ENCODE measurements around the gene GNA12. TPM values are rescaled to one million over a fixed set of nuclear protein-coding genes. Genes with fewer than 3 reads are reported as not detected.

Gene GNA12
- total and polyA plus RNA-seq, 4 donors, result 21.4 to 56.6 (median 42.3) TPM

DNA sequence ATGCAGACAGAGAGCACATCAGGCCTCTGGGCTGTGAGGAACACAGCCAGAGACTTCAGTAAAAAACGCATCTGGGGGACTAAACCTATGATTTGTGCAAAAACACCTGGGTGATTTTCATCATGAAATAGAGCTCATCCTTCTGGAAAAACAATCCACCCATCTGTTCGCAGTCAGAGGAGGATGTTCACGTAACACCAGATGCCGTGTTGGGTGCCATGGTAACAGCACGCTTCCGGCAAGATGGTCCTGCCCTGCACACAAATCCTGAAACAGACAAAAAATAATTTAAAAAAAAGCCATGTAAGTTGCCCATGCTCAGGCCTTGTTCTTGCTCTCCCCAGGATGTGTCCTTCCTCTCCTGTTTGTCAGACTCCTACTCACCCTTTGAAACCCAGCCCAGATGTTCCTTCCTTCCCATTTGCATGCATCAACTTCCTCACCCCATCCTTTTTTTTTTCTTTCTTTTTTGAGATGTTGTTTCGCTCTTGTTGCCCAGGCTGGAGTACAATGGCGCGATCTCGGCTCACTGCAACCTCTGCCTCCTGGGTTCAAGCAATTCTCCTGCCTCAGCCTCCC is 28.3 kb upstream of the GNA12 start:
- Histone ChIP-seq H3K4me1 (ENCODE audit: control insufficient read depth in 1 of 2, insufficient read depth in 2 of 2, low read length in 2 of 2) (no peaks in the 10 kb centered on the region), H3K9me3 (ENCODE audit: control insufficient read depth, low read length) (no peaks in the 10 kb centered on the region), H3K27ac (ENCODE audit: low read depth in 1 of 2, low read length in 2 of 2) (no peak overlapping the region), H3K4me3 (ENCODE audit: low read length in 2 of 2) (no peak overlapping the region), H3K36me3 (ENCODE audit: control insufficient read depth in 1 of 2, insufficient read depth in 2 of 2, low read length in 1 of 2) (no peaks in the 10 kb centered on the region), H3K27me3 (ENCODE audit: control insufficient read depth in 1 of 2, insufficient read depth in 2 of 2, low read length in 1 of 2) (no peaks in the 10 kb centered on the region)
- no peak for ATAC-seq (ENCODE audit: low FRiP score)
- intact Hi-C loops (cut with DNase I), result no loop called here
- DNase-seq, result no peak
- 92 to 96% methylated on average over 10 of the region's 10 CpGs for WGBS, 2 donors

DNA sequence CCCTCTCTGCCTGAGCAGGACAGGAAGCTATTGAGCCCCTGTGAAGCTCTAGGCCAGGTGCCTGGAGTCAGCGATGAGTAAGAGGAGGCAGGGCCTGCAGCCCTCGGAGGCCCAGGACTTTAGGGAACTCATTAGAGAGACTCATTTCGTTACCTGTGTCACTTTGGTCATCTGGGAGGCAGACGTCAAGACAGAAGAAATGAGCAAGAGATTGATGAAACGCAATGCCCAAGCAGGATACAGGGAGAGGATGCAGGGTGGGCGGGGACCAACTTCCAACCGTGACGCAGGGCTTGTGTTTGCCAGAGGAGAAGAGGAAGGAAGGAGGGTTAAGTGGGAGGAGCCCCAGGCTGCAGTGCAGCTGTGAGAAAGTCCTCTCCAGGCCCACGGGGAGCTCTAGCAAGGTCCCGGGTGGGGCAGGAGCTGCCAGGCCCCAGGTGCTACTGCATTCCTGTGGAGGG is 26.4 kb upstream of the GNA12 start:
- ATAC-seq (ENCODE audit: low FRiP score) (peak; percentile 58), DNase-seq (peak; percentile 85 to 90)
- Histone ChIP-seq H3K4me1 (ENCODE audit: control insufficient read depth in 1 of 2, insufficient read depth in 2 of 2, low read length in 2 of 2) (no peaks in the 10 kb centered on the region), H3K27me3 (ENCODE audit: control insufficient read depth in 1 of 2, insufficient read depth in 2 of 2, low read length in 1 of 2) (no peaks in the 10 kb centered on the region), H3K36me3 (ENCODE audit: control insufficient read depth in 1 of 2, insufficient read depth in 2 of 2, low read length in 1 of 2) (no peaks in the 10 kb centered on the region), H3K27ac (ENCODE audit: low read depth in 1 of 2, low read length in 2 of 2) (no peak overlapping the region), H3K4me3 (ENCODE audit: low read length in 2 of 2) (no peak overlapping the region), H3K9me3 (ENCODE audit: control insufficient read depth, low read length) (no peaks in the 10 kb centered on the region)
- intact Hi-C loops (cut with DNase I), result no loop called here
- WGBS, 2 donors, result 34 to 42% methylated on average over 10 of the region's 10 CpGs

DNA sequence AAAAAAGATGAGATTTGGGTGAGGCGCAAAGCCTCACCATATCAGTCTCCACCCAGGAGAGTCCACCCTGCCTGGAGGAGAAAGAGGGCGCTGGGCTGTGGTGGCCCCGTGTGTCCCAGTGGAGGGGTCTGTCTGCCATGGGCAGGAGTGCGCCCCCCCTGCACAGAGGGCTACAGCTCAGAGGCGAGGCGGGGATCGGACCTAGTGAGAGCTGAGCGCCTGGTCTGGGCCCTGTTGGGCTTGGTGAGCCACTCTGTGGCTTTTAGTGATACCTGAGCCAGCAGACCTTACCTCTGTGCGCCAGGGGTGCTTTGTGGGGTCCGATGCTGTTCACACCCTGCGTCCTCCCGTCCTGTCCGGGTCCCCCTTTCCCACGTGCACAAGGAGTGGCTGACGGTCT is 25.9 kb upstream of the GNA12 start:
- intact Hi-C loops (cut with DNase I), result loop anchor here in 1 of 2 donors (10.0 kb wide), 1 partner anchor 1025 kb away; no protein-coding TSS in a partner anchor
- Histone ChIP-seq H3K9me3 (ENCODE audit: control insufficient read depth, low read length) (no peaks in the 10 kb centered on the region), H3K36me3 (ENCODE audit: control insufficient read depth in 1 of 2, insufficient read depth in 2 of 2, low read length in 1 of 2) (no peaks in the 10 kb centered on the region), H3K27me3 (ENCODE audit: control insufficient read depth in 1 of 2, insufficient read depth in 2 of 2, low read length in 1 of 2) (no peaks in the 10 kb centered on the region), H3K4me1 (ENCODE audit: control insufficient read depth in 1 of 2, insufficient read depth in 2 of 2, low read length in 2 of 2) (no peaks in the 10 kb centered on the region), H3K27ac (ENCODE audit: low read depth in 1 of 2, low read length in 2 of 2) (no peak overlapping the region), H3K4me3 (ENCODE audit: low read length in 2 of 2) (no peak overlapping the region)
- DNase-seq (peak in 1 of 2 donors; percentile 70), ATAC-seq (ENCODE audit: low FRiP score) (no peak)
- 91 to 95% methylated on average over 15 of the region's 15 CpGs for WGBS, 2 donors

DNA sequence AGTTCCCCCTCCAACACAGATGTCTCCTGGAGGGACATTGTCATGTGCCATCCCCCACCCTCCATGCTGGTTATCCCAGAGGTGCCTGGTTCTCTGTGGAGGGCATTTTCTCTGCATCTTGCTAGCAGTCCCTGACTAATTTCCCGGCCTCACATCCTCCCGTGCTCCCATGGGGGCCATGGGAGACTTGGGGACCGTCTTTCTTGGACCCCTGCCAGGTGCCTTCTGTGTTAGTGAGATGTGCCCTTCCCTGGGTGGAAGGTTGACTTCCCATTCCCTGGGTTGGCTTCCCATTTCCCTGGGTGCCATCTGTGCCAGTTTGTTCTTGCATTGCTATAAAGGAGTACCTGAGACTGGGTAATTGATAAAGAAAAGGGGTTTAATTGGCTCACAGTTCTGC is 22.5 kb upstream of the GNA12 start:
- Histone ChIP-seq H3K4me3 (ENCODE audit: low read length in 2 of 2) (no peak overlapping the region), H3K27me3 (ENCODE audit: control insufficient read depth in 1 of 2, insufficient read depth in 2 of 2, low read length in 1 of 2) (no peaks in the 10 kb centered on the region), H3K36me3 (ENCODE audit: control insufficient read depth in 1 of 2, insufficient read depth in 2 of 2, low read length in 1 of 2) (no peaks in the 10 kb centered on the region), H3K27ac (ENCODE audit: low read depth in 1 of 2, low read length in 2 of 2) (no peak overlapping the region), H3K4me1 (ENCODE audit: control insufficient read depth in 1 of 2, insufficient read depth in 2 of 2, low read length in 2 of 2) (no peaks in the 10 kb centered on the region), H3K9me3 (ENCODE audit: control insufficient read depth, low read length) (no peaks in the 10 kb centered on the region)
- peak in 1 of 2 donors; percentile 70 for DNase-seq
- ATAC-seq (ENCODE audit: low FRiP score), result no peak
- intact Hi-C loops (cut with DNase I), result loop anchor here in 1 of 2 donors (10.0 kb wide), 1 partner anchor 1028 kb away; no protein-coding TSS in a partner anchor
- 12 to 33% methylated on average over 3 of the region's 3 CpGs for WGBS, 2 donors

DNA sequence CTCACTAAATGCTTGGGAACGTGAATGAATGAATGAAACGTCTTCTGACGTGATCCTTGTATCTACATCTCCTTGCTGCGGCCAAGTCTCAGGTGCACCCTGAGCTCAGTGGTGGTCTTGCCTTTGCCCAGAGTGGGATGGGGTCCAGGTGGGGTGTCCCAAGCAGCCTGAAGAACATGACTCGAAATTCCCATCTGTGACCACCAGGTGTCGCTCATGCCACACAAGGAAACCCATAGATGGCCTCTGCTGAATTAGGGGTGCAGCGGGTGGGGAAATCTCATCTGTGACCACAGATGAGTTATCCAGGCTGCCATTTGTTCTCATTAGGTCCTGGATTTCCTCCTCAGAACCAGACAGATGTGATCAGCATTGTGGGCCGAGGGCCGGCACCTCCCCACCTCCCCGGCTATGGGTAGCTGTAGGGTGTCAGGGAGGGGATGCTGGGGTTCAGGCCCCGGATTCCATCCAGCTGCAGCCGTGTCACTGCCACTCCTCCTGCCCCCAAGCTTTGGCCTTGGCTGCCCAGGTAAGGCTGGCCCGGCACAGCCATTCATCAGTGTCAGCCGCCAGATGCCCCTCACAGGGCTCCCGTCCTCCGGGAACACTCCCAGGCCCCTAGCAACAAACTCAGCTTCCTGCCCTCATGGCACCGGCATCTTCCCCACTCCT is 21.0 kb upstream of the GNA12 start:
- WGBS, 2 donors, result 48 to 54% methylated on average over 16 to 17 of the region's 17 CpGs
- no peak overlapping the region for H3K27ac ChIP-seq (ENCODE audit: low read depth in 1 of 2, low read length in 2 of 2)

DNA sequence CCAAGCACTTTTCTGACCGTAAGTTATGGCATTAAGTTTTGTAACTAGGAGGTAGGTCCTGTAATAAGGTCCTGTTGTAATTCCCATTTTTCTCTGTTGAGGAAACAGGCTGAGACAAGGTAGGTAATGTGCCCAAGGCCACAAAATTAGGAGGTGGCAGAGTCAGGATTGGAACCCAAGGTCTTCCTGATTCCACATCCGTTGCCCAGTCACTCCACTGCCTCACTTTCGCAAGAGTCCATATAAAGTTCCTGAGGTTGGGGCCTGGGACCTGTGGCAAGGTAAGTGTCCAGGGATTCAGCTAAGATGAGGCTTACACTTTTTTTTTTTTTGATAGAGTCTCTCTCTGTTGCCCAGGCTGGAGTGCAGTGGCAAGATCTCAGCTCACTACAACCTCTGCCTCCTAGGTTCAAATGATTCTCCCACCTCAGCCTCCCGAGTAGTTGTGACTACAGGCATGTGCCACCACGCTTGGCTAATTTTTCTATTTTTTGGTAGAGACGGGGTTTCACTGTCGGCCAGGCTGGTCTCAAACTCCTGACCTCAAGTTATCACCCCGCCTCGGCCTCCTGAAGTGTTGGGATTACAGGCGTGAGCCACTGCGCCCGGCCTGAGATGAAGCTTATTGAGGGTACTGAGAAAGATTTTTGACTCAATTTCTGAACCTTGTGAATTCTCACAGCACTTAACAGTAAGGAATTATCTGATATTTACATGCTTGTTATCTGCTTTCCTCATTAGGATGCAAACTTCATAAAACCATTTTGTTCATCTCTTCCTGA is 20.3 kb upstream of the GNA12 start:
- Histone ChIP-seq H3K4me1 (ENCODE audit: control insufficient read depth in 1 of 2, insufficient read depth in 2 of 2, low read length in 2 of 2) (no peaks in the 10 kb centered on the region), H3K27ac (ENCODE audit: low read depth in 1 of 2, low read length in 2 of 2) (peak overlapping the region; percentile 83 to 96), H3K27me3 (ENCODE audit: control insufficient read depth in 1 of 2, insufficient read depth in 2 of 2, low read length in 1 of 2) (no peaks in the 10 kb centered on the region), H3K36me3 (ENCODE audit: control insufficient read depth in 1 of 2, insufficient read depth in 2 of 2, low read length in 1 of 2) (no peaks in the 10 kb centered on the region), H3K4me3 (ENCODE audit: low read length in 2 of 2) (no peak overlapping the region), H3K9me3 (ENCODE audit: control insufficient read depth, low read length) (no peaks in the 10 kb centered on the region)
- 84 to 85% methylated on average over 12 of the region's 12 CpGs for WGBS, 2 donors
- no peak for ATAC-seq (ENCODE audit: low FRiP score)
- intact Hi-C loops (cut with DNase I), result loop anchor here in 1 of 2 donors (10.0 kb wide), 1 partner anchor 1030 kb away; no protein-coding TSS in a partner anchor
- DNase-seq, result peak in 1 of 2 donors; percentile 57

More for the DNA sequence above, 21.0 kb upstream of the GNA12 start:
- H3K27me3 ChIP-seq (ENCODE audit: control insufficient read depth in 1 of 2, insufficient read depth in 2 of 2, low read length in 1 of 2), result no peaks in the 10 kb centered on the region
- H3K4me1 ChIP-seq (ENCODE audit: control insufficient read depth in 1 of 2, insufficient read depth in 2 of 2, low read length in 2 of 2), result no peaks in the 10 kb centered on the region
- ATAC-seq (ENCODE audit: low FRiP score) (peak; percentile 56), DNase-seq (peak; percentile 72 to 82)
- no peaks in the 10 kb centered on the region for H3K36me3 ChIP-seq (ENCODE audit: control insufficient read depth in 1 of 2, insufficient read depth in 2 of 2, low read length in 1 of 2)
- intact Hi-C loops (cut with DNase I), result loop anchor here in 1 of 2 donors (10.0 kb wide), 1 partner anchor 1030 kb away; no protein-coding TSS in a partner anchor
- H3K4me3 ChIP-seq (ENCODE audit: low read length in 2 of 2), result no peak overlapping the region
- no peaks in the 10 kb centered on the region for H3K9me3 ChIP-seq (ENCODE audit: control insufficient read depth, low read length)

DNA sequence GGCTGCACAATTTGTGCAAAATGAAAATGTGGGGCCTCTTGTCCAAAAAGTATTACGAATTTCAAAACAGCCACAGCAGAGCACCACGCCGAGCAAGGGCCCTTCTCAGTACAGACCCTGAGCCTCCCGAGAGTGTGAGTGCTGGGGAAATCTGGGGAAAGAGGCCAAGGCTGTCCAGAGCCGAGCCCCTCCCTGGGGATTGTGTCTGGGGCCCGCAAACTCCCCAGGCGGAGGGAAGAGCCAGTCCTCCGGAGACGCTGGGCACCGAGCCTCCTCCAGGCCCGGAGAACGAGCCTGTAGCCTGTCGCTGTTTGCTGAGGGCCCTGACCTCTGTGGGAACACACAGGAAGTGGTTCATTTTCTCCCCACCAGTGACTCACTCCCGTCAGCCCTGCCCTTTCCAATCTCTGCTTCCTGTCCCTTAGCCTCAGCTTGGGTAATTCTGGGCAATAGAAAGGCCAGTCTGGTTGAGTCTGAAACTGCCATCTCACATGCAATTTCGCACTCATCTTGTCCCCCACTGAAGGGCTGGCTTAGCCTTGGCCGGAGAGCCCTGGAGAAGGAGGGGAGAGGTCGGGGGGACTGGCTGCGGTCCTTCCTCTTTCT is 19.5 kb upstream of the GNA12 start:
- H3K27ac ChIP-seq (ENCODE audit: low read depth in 1 of 2, low read length in 2 of 2), result peak overlapping the region; percentile 83 to 96
- H3K4me3 ChIP-seq (ENCODE audit: low read length in 2 of 2), result no peak overlapping the region
- intact Hi-C loops (cut with DNase I), result loop anchor here (1.0 to 10.0 kb wide), 2 partner anchors 19 to 1031 kb away; partner anchors contain the start of gene GNA12 (in 1 of the 2)
- H3K4me1 ChIP-seq (ENCODE audit: control insufficient read depth in 1 of 2, insufficient read depth in 2 of 2, low read length in 2 of 2), result no peaks in the 10 kb centered on the region
- WGBS, 2 donors, result 2 to 3% methylated on average over 18 of the region's 18 CpGs
- no peaks in the 10 kb centered on the region for H3K9me3 ChIP-seq (ENCODE audit: control insufficient read depth, low read length)
- no peaks in the 10 kb centered on the region for H3K27me3 ChIP-seq (ENCODE audit: control insufficient read depth in 1 of 2, insufficient read depth in 2 of 2, low read length in 1 of 2)
- DNase-seq (peak; percentile 93 to 94), ATAC-seq (ENCODE audit: low FRiP score) (peak; percentile 95)
- H3K36me3 ChIP-seq (ENCODE audit: control insufficient read depth in 1 of 2, insufficient read depth in 2 of 2, low read length in 1 of 2), result no peaks in the 10 kb centered on the region

DNA sequence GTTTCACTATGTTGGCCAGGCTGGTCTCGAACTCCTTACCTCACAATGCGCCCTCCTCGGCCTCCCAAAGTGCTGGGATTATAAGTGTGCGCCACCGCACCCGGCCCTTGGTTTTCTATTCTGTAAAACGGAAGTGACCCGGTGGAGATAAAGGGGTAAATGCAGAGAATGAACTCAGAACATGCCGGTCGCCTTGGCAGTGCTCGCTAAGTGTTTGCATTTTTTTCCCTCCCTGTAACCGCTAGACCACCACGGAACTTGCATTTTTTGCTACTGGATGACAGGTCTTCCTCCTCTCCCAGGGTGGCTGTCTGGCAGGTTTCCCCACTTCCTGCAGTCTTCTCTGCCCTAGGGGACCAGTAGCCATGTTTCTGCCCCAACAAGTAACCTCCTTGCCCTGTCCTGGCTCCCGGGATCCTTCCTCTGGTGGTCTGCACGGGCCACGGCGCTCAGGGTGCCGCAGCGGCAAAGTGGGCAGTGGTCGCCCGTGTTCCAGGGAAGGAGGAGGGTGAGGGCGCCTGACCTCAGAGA is 18.8 kb upstream of the GNA12 start:
- ATAC-seq (ENCODE audit: low FRiP score) (peak; percentile 26), DNase-seq (peak in 1 of 2 donors; percentile 76)
- H3K9me3 ChIP-seq (ENCODE audit: control insufficient read depth, low read length), result no peaks in the 10 kb centered on the region
- H3K27me3 ChIP-seq (ENCODE audit: control insufficient read depth in 1 of 2, insufficient read depth in 2 of 2, low read length in 1 of 2), result no peaks in the 10 kb centered on the region
- H3K27ac ChIP-seq (ENCODE audit: low read depth in 1 of 2, low read length in 2 of 2), result peak overlapping the region; percentile 73 to 96
- intact Hi-C loops (cut with DNase I), result loop anchor here (1.0 to 10.0 kb wide), 2 partner anchors 19 to 1032 kb away; partner anchors contain the start of gene GNA12 (in 1 of the 2)
- no peaks in the 10 kb centered on the region for H3K4me1 ChIP-seq (ENCODE audit: control insufficient read depth in 1 of 2, insufficient read depth in 2 of 2, low read length in 2 of 2)
- no peaks in the 10 kb centered on the region for H3K36me3 ChIP-seq (ENCODE audit: control insufficient read depth in 1 of 2, insufficient read depth in 2 of 2, low read length in 1 of 2)
- WGBS, 2 donors, result 86 to 88% methylated on average over 22 of the region's 22 CpGs
- H3K4me3 ChIP-seq (ENCODE audit: low read length in 2 of 2), result no peak overlapping the region
